ENCODE results near the gene RFC5. TPM values are rescaled to one million over a fixed set of nuclear protein-coding genes. Genes with fewer than 3 reads are reported as not detected.

Gene RFC5
- total and polyA plus RNA-seq, 2 of the 13 experiments (the other 11 are each of a cell fraction or from before 2014, with no cell fraction given) = 16.8 to 51.4 TPM

GRCh38 chr12:118050972-118051910, 34.7 kb downstream of the RFC5 start:
- CTCF ChIA-PET (ENCODE audit: low intra/inter-chr PET ratio, low total read pairs) = no interaction called here
- Histone ChIP-seq H3K4me1 (ENCODE audit: insufficient read depth, low read length) (peaks cover 54% of the 10 kb centered on the region), H3K9me3 (ENCODE audit: low read length) (no peaks in the 10 kb centered on the region), H4K20me1 (ENCODE audit: insufficient read depth, low read length) (no peaks in the 10 kb centered on the region), H3K27ac (ENCODE audit: extremely low read length, insufficient read depth, low read length) (peak overlapping the region; percentile 91), H3K4me2 (ENCODE audit: low read depth, low read length) (peak overlapping the region; percentile 79), H3K79me2 (ENCODE audit: insufficient read depth, low read length) (peaks cover 2% of the 10 kb centered on the region), H2AFZ (ENCODE audit: low read length) (no peak overlapping the region), H3K4me3 (replicated peaks in 1 of 3; ENCODE audit: insufficient read depth in 1 of 3, low read depth in 2 of 3, low read length in 3 of 3) (no peak overlapping the region), H3K9ac (ENCODE audit: insufficient read depth, low read depth, low read length) (no peak overlapping the region), H3K27me3 (ENCODE audit: control insufficient read depth in 1 of 2, insufficient read depth in 2 of 2, low read length in 2 of 2) (no peaks in the 10 kb centered on the region), H3K36me3 (replicated peaks in 1 of 2; ENCODE audit: control insufficient read depth in 1 of 2, insufficient read depth in 2 of 2, low read length in 2 of 2) (peaks cover 4 to 14% of the 10 kb centered on the region in 2 experiments; a peak in 3 of 5 replicates)
- WGBS (ENCODE audit: low lambda C conversion rate) = 93% methylated on average over 12 of the region's 12 CpGs
- FAIRE-seq (no peak), ATAC-seq (no peak), DNase-seq (ENCODE audit: low spot score) (no peak)
- intact Hi-C loops (cut with micrococcal nuclease; ENCODE audit: unreplicated experiment) = no loop called here
- no TSS peak for BruUV-seq (replicated peaks)
- POLR2A ChIA-PET = interaction anchor here (1.3 kb wide), 1 partner anchor 15 kb away, joined by 3 read pairs; no protein-coding TSS in a partner anchor
- peak; percentile 35; the same call in 1 of the 2 replicates for TF ChIP-seq CEBPB (IDR thresholded peaks at IDR 0.05; ENCODE audit: borderline replicate concordance, low read depth, low read length)
- no peak for TF ChIP-seq PLRG1 (conservative IDR thresholded peaks at IDR 0.05)
- TF ChIP-seq ZNF337 (CRISPR knock-in tag; IDR thresholded peaks at IDR 0.05; ENCODE audit: borderline replicate concordance, low read depth) = 0 out of 2 replicates have a peak, but pooled peaks have one; percentile 0
- TF ChIP-seq ATF4 (CRISPR knock-in tag; IDR thresholded peaks at IDR 0.05) = 0 out of 4 replicates have a peak, but pooled peaks of 1 of the 2 experiments have one; percentile 14
- in situ Hi-C loops (cut with HindIII; ENCODE audit: extremely low pct_ligation_motif_present, low pct_unique_long_range_greater_than_20kb) = no loop called here
